ENCODE measurements around the gene TRAF1.

- TF ChIP-seq CTCF (conservative IDR thresholded peaks at IDR 0.05; ENCODE audit: low read length) = no peak
- TF ChIP-seq EZH2phosphoT487 (IDR thresholded peaks at IDR 0.05; ENCODE audit: borderline replicate concordance) = no peak
Measured at GRCh38 chr9:120878188-120879130, 48.1 kb downstream of the TRAF1 start.
